ENCODE results near the gene SMAD5. TPM values are rescaled to one million over a fixed set of nuclear protein-coding genes. Genes with fewer than 3 reads are reported as not detected.

SMAD5 gene
- total RNA-seq, 1 donor from 2014 or later = 71.3 TPM

DNA sequence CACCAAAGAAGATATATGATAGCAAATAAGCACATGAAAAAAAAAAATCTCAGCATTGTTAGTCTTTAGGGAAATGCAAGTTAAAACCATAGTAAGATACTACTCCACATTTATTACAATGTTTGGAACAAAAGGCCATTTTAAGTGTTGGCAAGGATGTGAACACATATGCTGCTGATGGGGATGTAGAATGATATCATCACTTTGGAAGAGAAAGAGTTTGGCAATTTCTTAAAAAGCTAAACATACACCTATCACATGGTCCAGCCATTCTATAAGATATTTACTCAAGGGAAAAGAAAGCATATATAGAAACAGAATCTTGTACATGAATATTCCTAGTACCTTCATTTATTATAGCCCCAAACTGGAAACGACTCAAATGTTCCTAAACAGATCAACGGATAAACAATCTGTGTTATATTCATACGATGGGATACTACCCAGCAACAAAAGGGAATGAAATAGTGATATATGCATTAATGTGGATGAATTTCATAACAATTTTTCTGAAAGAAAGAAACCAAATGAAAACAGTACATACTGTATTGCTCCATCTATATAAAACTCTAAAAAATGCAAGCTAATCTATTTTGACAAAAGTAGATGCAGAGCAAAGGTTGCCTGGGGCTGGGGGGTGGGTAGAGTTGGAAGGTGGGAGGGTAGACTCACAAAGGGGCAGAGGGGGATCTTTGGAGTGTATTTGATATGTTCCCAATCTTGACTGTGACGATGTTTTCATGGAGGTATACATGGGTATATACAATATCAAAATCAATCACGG, 45.7 kb upstream of the SMAD5 start:
- Histone ChIP-seq H3K27me3 (ENCODE audit: insufficient read depth, low read length) (no peaks in the 10 kb centered on the region), H3K9me3 (ENCODE audit: insufficient read depth, low read depth, low read length) (no peaks in the 10 kb centered on the region), H3K4me1 (ENCODE audit: insufficient read depth, low read length) (peaks cover 7% of the 10 kb centered on the region), H3K9ac (ENCODE audit: low read length) (no peak overlapping the region), H3K4me2 (ENCODE audit: low read length) (no peak overlapping the region), H4K20me1 (ENCODE audit: insufficient read depth, low read length) (no peaks in the 10 kb centered on the region), H2AFZ (ENCODE audit: low read depth, low read length) (no peak overlapping the region), H3K27ac (ENCODE audit: low read depth, low read length) (no peak overlapping the region), H3K36me3 (ENCODE audit: insufficient read depth, low read length) (no peaks in the 10 kb centered on the region), H3K79me2 (ENCODE audit: insufficient read depth, low read length) (no peaks in the 10 kb centered on the region), H3K4me3 (ENCODE audit: insufficient read depth, low read depth, low read length) (no peak overlapping the region)
- H3K9me3 Mint-ChIP-seq (ENCODE audit: unreplicated experiment) = no peaks in the 10 kb centered on the region
- FAIRE-seq (no peak), DNase-seq (ENCODE audit: low read depth) (no peak)
- H3K27me3 Mint-ChIP-seq (ENCODE audit: low read depth, unreplicated experiment) = peaks cover 7% of the 10 kb centered on the region
- no peak overlapping the region for H3K27ac Mint-ChIP-seq (ENCODE audit: unreplicated experiment)
- no peak overlapping the region for H3K4me3 Mint-ChIP-seq (ENCODE audit: unreplicated experiment)
- H3K4me1 Mint-ChIP-seq (ENCODE audit: low read depth, unreplicated experiment) = peaks cover 7% of the 10 kb centered on the region
- no peaks in the 10 kb centered on the region for H3K36me3 Mint-ChIP-seq (ENCODE audit: low read depth, unreplicated experiment)
- TF ChIP-seq, protein P1, sequence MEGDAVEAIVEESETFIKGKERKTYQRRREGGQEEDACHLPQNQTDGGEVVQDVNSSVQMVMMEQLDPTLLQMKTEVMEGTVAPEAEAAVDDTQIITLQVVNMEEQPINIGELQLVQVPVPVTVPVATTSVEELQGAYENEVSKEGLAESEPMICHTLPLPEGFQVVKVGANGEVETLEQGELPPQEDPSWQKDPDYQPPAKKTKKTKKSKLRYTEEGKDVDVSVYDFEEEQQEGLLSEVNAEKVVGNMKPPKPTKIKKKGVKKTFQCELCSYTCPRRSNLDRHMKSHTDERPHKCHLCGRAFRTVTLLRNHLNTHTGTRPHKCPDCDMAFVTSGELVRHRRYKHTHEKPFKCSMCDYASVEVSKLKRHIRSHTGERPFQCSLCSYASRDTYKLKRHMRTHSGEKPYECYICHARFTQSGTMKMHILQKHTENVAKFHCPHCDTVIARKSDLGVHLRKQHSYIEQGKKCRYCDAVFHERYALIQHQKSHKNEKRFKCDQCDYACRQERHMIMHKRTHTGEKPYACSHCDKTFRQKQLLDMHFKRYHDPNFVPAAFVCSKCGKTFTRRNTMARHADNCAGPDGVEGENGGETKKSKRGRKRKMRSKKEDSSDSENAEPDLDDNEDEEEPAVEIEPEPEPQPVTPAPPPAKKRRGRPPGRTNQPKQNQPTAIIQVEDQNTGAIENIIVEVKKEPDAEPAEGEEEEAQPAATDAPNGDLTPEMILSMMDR (IDR thresholded peaks at IDR 0.05; ENCODE audit: insufficient read depth, low read depth, low read length) = no peak
- no peak for TF ChIP-seq EZH2 (IDR thresholded peaks at IDR 0.05; ENCODE audit: insufficient read depth, low read length)

DNA sequence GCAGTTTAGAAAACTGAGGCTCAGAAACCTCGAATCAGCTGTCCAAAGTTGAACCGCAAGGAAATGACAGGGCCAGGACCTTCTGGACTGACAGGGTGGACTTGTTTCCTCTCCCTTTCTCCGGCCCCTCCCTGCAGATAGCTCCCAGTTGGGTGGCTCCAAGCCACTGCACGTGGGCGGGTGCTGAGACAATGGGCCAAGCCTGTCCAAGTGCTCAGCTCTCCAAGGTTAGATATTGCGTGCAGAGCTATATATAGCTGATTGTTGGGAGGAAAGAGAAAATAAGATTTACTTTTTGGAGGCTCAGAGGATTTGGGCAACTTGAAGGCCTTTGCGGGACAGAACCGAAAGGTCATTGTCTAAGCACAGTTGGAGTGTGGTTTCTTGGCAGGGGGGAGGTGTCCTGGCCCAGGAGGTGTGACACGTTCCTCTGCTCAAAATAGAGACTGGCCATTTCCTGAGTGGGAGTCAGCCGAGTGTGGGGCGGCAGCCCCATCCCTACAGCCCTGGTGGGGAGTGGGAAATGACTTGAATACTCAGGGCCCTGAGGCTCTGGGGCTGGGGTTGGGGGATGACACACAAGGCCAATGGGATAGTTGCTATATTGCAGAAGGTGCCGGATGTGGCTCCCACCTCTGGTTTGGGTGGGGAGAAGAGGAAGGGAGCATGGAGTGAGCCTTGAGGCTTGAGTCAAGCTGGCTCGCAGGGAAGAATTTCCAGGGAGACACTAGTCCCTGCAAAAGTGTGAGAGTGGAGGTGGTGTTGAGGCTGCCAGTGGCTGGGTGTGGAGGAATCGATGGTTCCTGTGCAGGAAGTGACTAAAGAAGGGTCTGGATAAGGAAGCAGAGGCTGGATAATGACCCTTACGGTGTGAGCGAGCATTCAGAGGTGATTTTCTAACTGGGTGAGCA, 44.4 kb upstream of the SMAD5 start:
- H3K27ac Mint-ChIP-seq (ENCODE audit: unreplicated experiment) = no peak overlapping the region

More for the DNA sequence above, 44.4 kb upstream of the SMAD5 start:
- no peak for TF ChIP-seq EZH2 (IDR thresholded peaks at IDR 0.05; ENCODE audit: insufficient read depth, low read length)
- TF ChIP-seq, protein P1 (IDR thresholded peaks at IDR 0.05; ENCODE audit: insufficient read depth, low read depth, low read length) = no peak
- Histone ChIP-seq H3K9ac (ENCODE audit: low read length) (no peak overlapping the region), H3K79me2 (ENCODE audit: insufficient read depth, low read length) (no peaks in the 10 kb centered on the region), H3K9me3 (ENCODE audit: insufficient read depth, low read depth, low read length) (no peaks in the 10 kb centered on the region), H4K20me1 (ENCODE audit: insufficient read depth, low read length) (no peaks in the 10 kb centered on the region), H3K4me2 (ENCODE audit: low read length) (peak overlapping the region; percentile 37), H3K27ac (ENCODE audit: low read depth, low read length) (no peak overlapping the region), H3K36me3 (ENCODE audit: insufficient read depth, low read length) (no peaks in the 10 kb centered on the region), H3K27me3 (ENCODE audit: insufficient read depth, low read length) (no peaks in the 10 kb centered on the region), H2AFZ (ENCODE audit: low read depth, low read length) (no peak overlapping the region), H3K4me3 (ENCODE audit: insufficient read depth, low read depth, low read length) (no peak overlapping the region), H3K4me1 (ENCODE audit: insufficient read depth, low read length) (peaks cover 7% of the 10 kb centered on the region)
- H3K27me3 Mint-ChIP-seq (ENCODE audit: low read depth, unreplicated experiment) = peaks cover 7% of the 10 kb centered on the region
- H3K9me3 Mint-ChIP-seq (ENCODE audit: unreplicated experiment) = no peaks in the 10 kb centered on the region
- peaks cover 7% of the 10 kb centered on the region for H3K4me1 Mint-ChIP-seq (ENCODE audit: low read depth, unreplicated experiment)
- no peak overlapping the region for H3K4me3 Mint-ChIP-seq (ENCODE audit: unreplicated experiment)
- FAIRE-seq (no peak), DNase-seq (ENCODE audit: low read depth) (peak; percentile 60)
- no peaks in the 10 kb centered on the region for H3K36me3 Mint-ChIP-seq (ENCODE audit: low read depth, unreplicated experiment)

Data from astrocyte (in vitro differentiated cells and primary cell).